ENCODE measurements around the gene ORC5.

The ORC5 gene

DNA sequence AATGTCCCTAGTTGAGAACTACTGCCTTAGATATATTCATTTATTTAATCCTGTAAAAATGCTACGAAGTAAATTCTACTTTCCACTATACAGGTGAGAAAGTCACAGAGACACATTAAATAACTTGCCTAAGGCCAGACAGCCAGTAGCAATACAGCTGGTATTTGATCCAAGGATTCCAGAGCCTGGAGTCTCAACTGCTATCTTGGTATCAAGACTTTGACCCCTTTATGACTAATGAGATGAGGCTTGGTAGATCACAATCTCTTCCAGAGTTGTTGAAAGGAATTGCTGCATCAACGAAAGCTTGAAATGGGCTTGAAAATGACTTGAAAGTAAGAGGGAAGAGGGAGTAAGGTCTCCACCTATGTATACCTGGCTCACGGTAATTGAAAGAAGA lies 83.3 kb downstream of the ORC5 start:
- DNase-seq, result no peak

DNA sequence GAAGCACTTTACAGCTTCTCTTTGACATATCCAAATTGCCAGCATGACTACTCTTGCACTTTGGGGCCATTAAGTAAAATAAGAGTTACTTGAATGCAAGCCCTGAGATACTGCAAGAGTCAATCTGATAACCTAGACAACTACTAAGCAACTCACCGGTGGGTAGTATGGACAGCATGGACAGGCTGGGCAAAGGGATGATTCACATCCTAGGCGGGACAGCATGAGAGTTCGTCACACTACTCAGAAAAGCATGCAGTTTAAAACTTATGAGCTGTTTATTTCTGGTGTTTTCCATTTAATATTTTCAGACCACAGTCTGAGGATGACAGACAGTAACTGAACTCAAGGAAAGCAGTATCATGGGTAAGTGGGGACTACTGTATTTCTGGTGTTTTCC lies 84.0 kb downstream of the ORC5 start:
- no peak for DNase-seq

DNA sequence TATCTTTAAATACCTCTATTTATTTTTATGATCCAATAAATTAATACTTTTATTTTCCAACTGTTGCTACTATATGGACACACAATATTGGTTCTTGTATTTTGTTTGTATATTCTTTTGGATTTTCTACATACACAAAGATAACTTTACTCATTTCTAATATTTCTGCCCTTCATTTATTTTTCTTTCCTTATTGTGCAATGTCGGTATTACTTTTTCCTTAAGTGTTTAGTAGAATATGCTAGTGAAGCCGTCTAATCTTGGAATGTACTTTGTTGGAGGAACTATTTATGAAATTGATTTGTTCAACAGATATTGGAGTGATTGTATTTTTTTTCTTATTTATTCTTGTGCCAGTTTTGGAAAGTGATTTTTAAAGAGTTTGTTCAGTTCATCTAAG lies 94.0 kb downstream of the ORC5 start:
- no peak for DNase-seq

DNA sequence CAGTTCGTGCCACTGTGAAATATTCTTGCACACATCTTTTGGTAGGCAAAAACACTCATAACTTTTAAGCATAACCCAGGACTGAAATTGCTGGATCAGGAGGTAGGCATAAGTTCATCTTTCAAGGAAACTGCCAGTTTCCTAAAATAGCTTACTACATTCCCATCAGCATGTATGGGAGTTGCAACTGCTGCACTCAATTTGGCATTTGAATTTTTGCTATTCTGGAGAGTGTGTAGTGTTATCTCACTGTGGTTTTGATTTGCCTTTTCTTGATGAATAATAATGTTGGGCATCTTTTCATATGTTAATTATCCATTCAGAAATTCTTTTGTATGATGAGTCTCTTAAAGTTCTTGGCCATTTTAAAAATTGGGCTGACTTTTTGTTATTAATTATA lies 95.2 kb downstream of the ORC5 start:
- no peak for DNase-seq

DNA sequence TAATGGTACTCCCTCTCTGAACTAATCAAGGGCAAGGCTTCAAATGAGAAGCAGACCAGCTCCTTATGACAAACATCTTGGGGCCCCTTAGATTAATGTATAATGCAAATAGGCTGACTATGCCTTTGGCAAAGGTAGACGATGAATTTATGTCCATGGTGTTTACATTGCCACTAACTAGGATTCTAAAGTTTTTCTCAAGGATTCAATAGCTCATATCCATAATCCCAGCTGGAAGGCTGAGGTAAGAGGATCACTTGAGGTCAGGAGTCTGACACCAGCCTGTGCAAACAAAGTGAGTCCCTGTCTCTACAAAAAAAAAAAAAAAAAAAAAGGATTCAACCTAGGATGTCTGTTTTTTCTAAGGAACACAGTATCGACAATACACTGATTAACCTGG lies 96.5 kb downstream of the ORC5 start:
- no peak for DNase-seq

DNA sequence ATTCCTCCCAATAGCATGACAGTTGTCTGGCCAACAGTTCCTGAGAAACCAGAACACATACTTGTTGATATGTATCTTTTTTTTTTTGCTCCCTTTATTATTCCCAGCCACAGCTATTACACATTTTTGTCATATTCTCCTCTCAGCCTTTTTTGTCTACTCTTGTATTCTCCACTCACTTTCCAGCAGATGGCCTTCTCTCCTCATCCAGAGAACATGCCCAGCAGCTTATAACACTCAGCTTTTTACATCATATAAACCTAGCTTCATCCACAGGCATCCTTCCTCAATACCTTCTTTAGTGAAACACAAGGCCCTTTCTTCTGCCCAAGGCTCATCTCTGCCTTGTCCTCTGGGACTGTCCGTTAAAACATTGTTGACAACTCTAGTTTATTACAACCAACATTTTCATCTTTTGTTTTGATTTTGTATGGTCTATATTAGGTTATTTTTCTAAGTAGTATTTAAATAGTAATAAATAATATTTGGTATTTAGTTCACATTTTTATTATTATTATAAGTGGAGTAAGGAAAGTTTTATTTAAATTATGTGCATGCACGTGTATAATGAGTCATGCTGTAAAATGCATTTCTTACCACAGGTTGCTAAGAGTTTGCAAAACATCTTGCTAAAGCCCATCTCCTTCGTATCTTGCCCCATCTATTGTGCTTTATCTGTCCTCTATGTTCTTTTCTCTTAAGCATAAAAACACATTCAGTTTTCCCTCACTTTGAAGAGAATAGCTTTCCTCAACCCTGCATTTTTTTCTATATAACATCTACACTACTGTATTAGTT lies 101.5 kb downstream of the ORC5 start:
- no peak for DNase-seq

DNA sequence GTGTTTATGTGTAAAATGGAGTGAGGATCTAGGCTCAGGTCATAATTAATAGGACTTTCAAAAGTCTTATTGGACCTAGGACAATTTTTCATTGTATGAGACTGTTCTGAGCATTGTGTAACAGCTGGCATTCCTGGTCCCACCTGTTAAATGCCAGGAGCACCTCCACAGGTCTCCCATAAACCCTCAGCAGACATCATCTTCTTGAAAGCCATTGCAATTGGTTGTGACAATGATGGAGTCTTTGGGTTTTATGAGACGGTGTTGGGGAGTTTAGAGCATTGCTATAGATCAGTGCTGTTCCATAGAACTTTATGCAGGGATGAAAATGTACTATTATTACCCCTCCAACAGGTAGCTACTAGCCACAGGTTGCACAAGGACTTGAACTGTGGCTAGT lies 108.9 kb downstream of the ORC5 start:
- DNase-seq, result no peak

DNA sequence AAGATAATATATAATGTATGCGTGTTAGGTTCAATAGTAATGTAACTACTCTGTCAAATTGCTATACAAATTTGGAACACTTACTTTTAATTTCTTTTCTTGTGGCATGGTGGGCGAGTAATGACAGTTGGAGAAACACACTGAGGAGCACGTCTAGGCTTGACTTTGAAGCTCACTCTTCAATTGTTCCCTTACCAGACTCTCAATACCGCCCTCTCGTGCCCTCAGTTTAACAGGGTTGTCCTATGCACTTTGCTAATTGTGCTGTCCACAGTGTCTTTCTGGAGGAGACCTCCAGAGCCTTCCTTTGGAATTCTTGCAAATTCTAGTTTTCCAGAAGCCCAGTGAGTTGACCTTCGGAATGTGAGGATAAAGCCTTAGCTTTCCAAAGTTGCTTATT lies 111.1 kb downstream of the ORC5 start:
- no peak for DNase-seq

DNA sequence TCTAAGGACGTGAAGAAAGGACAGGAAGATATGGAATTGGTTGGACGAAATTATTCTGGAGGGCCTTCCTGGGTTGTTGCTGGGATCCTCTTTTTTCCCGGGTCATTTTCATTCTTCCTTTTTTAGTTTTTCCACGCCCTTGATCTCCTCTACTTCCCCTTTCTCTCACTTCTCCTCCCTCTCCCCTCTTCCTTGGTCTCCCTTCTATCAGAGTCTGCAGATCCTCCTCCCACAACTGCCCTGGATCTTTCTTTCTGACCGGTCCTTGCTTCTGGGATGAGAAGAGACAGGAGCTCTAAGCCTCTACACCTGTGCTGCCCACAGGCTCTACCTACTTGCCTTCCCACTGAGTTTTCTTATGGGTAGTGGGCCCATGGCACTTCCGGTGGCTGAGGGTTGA lies 114.7 kb downstream of the ORC5 start:
- DNase-seq, result no peak

DNA sequence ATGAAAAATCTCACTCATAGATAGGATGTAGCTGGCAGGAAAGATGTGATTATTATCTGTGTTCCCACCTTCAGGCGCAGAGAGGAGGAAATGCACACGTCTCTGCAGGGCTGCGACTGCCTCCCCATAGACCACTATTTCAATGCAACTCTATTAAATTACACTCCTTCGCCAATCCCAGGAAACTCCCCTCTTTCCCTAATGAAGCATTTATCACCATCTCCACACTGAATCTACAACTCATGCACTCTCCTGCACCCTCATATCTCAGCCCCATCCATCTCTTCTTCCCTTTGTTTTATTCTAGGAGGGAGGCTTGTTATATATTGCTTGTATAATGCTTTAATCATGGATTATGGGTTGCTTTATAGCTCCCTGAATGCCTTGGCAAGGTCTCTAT lies 116.6 kb downstream of the ORC5 start:
- no peak for DNase-seq

DNA sequence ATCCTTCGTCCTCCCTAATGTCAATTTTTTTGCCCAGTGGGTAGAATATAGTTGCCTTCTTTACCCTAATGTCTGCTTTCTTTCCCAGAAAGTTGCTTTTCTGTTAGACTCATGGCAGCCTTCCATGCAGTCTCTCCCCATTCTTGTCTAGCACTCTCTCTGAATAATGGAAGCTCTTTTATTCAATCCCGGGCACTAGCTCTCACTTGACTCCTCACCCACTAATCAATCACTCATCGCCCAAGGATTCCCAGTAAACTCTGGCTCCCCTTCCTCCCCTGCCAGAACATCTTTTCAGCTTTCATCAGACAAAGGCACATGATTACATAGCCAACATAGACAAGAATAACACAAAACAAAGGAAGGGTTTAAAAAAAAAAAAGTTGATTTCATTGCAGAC lies 118.2 kb downstream of the ORC5 start:
- DNase-seq, result no peak

DNA sequence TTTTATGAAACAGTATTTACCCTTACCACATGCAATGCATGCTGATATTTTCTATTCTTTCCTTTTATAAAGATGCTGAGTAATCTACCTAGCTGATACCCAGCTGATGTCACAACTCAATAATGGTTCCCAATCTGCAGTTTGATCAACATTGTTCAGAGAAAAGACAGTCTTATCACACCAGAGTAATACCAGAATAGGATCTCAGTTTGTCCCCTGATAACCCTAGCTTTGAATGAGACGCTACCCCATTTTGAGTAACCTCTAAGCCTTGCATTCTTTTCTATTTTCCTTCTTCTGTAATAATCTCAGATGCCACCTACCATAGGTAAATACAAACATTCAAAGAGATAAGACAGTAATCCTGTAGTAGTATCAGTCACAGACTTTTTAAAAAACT lies 118.8 kb downstream of the ORC5 start:
- no peak for DNase-seq

All from stimulated activated CD4-positive, alpha-beta T cell treated with anti-CD3 and anti-CD28 coated beads, Interleukin-2, amount 100 ng/mL, for 48 hours (primary cell).